GM21423 (cell line): ENCODE measurements around the gene CENPS.
"Not testable (repeated sequence)": the region's sequence is repeated elsewhere in the genome, so short reads cannot be mapped to it uniquely, and the experiment has no call there.

Experiments
- ATAC-seq: cut with Tn5 transposase; IDR thresholded peaks from one replicate; pipeline ENCODE4 v1.9.1; 2021; ENCODE audit warnings: mild to moderate bottlenecking, moderate library complexity; ENCODE audit not compliant: unreplicated experiment

The CENPS gene

DNA sequence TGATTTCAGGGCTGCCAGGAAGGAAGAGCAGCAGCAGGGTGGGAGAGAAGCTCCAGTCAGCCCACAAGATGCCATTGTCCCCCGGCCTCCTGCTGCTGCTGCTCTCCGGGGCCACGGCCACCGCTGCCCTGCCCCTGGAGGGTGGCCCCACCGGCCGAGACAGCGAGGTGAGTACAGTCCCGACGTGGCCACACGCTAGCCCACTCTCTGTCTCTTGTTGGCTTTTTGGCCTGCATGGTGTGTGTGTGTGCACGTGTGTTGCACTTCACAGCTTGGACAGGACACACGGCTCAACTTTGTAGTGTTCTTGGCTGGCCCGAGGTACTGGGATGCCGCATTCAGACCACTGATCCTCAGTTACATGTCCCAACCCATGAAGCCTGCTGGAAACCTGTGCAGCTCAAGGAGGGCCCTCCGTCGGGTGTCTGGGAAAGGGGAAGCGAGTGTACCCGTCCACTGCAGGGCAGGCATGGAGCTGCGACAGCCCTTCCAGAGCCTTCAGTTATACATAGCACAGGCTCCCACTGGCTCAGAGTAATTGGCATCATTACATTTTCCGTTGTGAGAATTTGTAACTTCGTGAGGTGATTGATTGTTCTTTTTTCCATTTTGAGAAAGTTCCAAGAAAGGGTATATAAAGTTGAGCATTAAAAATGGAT lies 20.1 kb downstream of the CENPS start:
- ATAC-seq, result no peak

DNA sequence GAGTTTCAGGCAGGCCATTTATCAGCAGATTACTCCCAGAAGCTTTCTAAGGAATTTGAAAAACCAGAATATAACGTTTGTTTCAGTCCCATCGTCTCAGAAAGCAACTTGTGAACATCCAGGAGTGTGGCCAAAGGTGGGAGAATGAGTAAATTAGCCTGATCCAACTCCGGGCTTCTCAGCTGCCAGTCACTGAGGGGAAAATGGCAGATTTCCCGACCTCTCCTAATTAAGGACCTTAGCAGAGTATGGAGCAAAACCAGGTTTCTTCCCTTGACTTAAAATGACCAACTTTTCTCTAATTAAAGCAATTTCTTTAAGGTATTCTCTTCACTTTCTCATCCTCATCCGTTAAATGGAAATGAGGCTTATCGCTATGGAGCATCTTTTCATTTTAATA lies 20.6 kb downstream of the CENPS start:
- ATAC-seq, result no peak

DNA sequence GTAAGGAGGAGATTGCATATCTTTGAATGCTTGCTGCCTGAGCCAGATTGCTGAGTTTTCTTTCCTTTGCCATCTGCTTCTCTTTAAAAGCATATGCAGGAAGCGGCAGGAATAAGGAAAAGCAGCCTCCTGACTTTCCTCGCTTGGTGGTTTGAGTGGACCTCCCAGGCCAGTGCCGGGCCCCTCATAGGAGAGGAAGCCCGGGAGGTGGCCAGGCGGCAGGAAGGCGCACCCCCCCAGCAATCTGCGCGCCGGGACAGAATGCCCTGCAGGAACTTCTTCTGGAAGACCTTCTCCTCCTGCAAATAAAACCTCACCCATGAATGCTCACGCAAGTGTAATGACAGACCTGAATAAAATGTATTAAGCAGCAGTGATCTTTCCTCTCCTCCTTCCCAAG lies 21.1 kb downstream of the CENPS start:
- no peak for ATAC-seq

DNA sequence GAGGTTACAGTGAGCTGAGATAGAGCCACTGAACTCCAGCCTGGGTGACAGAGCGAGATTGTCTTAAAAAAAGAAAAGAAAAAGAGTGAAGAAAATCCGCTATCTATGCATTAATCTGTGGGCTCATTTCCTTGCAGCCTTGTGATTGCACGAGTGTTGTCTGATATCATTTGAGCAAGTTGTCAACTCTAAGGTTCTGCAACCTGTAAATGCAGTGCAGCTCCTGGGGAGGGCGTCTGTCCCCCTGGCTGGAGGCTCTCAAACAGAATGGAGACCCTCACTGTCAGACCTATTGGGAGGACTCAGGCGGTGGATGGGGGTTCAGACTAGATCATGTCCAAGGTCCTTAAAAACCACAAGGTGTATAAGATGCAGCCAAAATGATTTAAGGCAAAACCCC lies 25.8 kb downstream of the CENPS start:
- ATAC-seq, result no peak

DNA sequence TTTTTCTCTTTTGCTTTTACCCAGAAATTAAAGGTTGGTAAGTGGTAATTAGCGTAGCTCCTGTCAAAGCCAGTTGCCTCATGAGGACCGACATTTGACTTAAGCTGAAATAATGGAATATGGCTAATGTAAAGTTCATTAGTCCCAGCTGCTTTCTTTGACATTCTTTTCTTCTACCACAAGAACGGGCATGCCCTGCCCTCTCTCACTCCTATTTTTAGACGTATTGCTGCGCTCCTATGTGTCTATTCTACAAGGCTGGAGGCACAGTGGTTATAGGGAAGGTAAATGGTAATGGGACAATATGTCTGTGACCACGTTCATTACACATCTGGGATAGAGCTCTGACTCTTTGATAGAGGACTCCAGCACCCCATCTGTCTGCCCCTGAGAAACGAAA lies 26.4 kb downstream of the CENPS start:
- ATAC-seq, result no peak

DNA sequence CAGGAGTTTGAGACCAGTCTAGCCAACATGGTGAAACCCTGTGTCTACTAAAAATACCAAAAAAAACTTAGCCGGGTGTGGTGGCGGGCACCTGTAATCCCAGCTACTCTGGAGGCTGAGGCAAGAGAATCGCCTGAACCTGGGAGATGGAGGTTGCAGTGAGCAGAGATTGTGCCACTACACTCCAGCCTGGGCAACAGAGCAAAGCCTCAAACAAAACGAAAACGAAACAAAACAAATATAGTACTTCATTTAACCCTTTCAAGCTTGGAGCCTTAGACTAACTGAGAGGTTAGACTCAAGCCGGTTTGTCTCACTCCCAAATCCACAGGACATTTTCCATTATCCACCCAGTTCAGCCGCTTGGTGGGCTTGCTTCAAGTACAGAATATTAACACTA lies 27.2 kb downstream of the CENPS start:
- not testable (repeated sequence) for ATAC-seq

DNA sequence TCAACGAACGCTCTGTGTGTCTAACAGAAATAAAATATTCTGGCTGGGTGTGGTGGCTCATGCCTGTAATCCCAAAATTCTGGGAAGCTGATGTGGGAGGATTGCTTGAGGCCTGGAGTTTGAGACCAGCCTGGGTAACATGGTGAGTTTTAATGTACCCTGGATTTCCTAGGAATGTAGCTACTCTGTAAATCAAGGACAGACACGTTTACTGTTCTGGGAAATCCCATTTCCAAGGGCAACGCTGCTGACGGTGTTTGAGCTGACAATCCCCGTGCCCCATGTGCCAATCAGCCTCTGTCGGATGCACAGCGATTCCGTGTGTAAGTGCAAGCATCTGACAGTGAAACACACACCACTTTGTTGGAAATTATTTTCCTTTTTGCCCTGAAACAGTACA lies 27.6 kb downstream of the CENPS start:
- no peak for ATAC-seq

DNA sequence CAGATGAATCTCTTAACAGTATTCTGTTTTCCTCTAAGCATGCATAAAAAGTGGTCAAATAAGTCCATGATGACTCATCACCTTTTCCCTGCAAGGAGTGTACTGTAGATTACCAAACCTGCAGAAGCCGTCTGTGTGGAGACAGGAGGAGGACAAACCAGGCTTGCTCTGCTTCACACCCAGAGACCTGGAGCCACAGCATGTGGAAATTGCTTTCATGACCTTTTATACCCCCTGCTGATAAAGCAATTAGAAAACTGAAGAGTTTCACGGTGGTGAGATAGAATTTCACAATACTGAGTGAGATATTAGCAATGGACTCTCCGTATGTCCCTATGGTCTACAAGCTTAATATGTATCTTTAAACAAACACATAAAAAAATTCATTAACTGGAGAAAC lies 29.0 kb downstream of the CENPS start:
- no peak for ATAC-seq

DNA sequence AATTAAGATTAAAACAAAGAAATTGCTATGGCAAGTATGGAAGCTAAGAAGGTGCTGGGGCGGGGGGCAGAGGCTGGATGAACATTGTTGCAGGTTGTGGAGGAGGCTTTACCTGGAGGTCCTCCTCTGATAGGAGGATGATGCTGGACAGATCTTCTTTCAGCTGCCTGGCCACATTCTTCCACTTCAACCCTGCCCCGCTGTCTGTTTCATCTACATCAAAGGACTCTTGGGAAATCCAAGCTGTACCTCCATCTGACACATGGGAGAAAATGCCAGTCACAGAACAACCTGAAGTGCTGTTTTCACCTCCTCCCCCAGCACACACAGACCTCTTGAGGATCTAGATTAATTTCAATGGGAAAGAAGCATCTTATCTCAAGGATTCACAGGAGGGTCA lies 36.8 kb downstream of the CENPS start:
- ATAC-seq, result no peak

DNA sequence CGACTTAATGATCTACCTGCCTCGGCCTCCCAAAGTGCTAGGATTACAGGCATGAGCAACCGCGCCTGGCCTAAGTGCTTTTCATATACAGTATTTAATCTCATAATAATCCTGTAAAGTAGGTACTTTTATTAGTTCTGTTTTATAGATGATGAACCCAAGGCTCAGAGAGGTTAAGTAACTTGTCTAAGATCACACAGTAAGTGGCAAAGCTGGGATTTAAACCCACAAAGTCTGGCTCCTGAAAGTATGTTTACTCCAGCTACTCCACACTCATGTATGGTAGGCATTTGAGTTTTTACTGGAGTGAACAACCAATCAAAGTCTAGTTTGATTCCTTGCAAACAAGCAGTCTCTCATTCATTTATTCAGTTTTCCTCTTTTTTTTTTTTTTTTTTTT lies 39.8 kb downstream of the CENPS start:
- no peak for ATAC-seq

DNA sequence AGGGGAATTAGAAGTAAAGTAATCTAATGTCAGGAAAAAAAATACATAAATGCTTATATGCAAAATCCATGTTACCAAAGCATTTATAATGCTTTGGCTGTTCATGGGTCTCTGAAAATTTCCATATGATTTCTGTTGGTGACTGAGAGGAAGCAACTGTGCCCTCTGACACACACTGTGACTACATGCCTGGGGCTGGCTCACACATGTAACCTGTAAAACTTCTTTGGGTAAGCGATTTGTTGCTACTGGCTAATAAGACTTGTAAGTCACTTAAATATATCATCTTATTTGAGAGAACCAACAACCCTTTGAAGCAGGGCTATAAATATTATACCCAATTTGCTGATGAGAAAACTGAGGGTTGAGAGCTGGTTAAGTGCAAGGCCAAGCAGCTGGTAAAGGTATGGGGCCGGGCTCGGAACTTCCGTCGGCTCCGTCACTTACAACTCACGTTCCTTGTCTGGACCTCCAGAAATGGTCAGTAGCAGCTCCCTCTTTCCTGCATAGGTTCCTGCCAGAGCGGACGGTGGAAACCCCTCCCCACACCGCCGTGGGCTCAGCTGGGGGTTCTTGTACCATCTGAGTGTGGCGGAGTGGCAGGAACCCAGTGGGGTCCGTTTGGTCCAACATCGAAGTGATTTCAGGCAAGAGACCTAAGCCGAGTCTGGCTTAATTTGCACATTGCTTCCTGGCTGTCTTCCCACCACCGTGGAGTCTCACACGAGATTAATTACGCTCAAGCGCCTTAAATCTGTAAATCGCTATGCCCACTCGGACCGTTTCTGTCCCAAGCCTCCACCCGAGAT lies 41.4 kb downstream of the CENPS start:
- no peak for ATAC-seq

DNA sequence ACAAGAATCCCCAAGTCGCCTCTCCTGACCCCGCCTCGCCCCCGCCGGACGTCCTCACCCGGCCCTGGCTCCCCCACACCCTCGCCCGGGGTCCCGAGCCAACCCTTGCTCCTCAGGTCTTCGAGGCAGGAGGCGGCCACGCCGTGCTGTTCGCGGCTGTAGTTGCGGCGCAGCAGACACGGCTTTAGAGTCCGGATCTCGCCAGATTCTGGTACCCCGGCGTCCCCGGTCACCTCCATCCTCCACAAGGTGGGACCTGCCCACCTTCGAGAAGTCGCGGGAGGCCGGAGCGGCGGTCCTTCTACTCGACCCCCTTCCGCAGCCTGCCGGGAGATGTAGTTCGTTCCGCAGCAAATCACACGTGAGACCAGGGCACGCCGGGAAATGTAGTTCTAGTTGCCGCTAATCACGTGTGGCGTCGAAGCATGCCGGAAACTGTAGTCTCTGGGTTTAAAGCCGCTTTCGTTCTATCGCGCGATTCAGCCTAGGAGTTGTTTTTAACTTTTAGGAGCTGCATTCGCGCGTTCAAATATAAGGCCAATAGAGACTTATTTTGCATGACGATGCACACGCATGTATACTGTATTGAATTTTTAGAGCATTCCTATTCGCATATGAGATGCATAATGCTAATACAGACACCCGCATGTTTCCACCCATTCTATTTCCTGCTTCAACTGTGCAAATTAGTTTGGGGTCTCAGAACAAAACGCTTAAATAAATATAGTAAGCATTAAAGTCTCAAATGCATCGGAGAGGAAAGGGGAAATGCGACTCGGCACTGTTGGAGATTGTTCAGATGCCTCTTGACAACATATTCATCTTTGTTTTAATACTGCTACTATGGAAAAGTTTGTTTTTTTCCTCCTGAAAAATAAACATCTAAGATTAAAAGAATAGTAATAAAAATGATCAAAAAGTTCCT lies 42.2 kb downstream of the CENPS start, which contains the start of gene DFFA:
DFFA (minus strand) TSS at position 310 of the 925 bp plus-strand sequence; CDS start at position 239, 71 bp downstream.
- ATAC-seq, result peak; percentile 80

DNA sequence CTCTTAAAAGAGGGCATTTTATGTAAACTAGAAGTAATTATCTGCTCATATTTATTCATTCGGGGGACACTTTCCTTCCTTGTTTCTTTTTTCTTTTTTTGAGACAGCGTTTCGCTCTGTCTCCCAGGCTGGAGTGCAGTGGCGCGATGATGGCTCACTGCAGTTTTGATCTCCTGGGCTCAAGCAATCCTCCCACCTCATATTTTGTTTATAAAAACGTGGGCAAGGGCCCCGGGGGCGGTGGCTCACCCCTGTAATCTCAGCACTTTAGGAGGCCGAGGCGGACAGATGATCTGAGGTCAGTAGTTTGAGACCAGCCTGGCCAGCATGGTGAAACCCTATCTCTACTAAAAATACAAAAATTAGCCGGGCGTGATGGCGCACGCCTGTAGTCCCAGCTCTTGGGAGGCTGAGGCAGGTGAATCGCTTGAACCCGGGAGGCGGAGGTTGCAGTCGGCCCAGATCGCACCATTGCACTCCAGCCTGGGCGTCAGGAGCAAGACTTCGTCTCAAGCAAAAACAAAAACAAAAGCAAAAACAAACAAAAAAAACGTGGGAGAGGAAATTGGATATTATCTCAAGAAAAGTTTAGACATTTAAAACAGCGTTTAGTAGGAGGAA lies 43.0 kb downstream of the CENPS start:
- ATAC-seq, result no peak

DNA sequence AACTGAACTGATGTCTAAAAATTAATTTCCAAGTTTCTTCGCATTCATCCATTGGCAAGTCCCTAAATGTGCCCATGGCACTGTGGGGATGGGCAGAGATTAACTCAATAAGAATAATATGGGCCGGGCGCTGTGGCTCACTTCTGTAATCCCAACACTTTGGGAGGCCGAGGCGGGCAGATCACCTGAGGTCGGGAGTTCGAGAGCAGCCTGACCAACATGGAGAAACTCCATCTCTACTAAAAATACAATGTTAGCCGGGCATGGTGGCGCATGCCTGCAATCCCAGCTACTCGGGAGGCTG lies 44.0 kb downstream of the CENPS start:
- not testable (repeated sequence) for ATAC-seq

DNA sequence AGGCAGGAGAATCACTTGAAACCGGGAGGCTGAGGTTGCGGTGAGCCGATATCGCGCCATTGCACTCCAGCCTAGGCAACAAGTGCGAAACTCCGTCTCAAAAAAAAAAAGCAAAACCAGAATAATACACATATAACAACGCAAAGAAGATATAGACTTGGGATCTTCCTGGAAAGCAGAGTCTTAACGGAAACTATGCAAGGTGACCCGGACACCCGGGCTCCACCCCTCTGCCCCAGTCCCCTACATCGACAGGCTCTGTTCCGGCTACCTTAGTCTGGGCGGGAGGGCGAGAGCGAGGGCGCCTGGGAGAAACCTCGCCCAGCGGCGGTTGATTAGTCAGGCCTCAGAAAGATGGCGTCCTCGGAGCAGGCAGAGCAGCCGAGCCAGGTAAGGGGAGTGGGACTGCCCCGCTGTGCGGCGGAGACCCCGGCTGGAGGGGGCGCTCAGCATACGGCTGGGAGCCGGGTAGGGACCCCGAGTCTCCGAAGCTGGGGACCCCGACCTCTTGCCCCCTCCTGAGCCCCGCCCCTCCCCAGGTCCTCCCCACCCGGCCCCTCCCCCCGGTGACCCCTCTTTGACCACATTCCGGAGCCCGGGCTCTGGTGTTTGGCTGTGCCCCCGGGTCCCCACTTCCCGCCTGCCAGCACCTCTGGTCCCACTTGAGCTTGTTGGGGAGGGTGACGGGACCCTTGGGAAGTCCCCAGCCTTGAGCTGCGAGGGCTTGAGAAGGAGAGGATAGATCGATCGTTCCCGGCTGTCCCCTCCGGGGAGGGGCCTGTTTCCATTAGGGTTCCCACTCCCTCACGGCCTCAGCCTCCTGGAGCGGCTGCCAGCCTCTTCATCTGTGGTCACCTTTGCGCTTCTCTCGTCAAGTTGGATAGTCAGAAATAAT lies 44.6 kb downstream of the CENPS start, which contains the start of gene PEX14:
PEX14 (plus strand) TSS at position 338 of the 895 bp plus-strand sequence; CDS start at position 355, 17 bp downstream.
- peak; percentile 67 for ATAC-seq

DNA sequence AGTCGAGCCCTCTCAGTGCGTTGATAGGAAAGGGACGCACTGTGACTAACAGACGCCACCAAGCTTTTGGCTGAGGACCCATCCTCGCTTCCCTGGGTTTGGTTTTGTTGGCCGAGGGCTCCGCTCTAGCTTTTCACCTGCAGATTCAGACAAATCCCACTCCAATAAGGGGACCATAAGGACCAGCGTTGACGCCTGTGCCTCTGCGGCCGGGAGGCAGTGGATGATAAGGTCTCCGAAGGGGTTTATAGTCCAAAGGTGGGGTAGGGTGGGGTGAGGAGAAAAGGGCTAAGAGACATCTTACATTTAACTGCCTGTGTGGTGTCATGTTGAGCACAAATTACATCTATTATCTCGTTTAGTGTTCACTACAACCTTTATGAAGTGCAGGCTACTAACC lies 45.3 kb downstream of the CENPS start:
- no peak for ATAC-seq

DNA sequence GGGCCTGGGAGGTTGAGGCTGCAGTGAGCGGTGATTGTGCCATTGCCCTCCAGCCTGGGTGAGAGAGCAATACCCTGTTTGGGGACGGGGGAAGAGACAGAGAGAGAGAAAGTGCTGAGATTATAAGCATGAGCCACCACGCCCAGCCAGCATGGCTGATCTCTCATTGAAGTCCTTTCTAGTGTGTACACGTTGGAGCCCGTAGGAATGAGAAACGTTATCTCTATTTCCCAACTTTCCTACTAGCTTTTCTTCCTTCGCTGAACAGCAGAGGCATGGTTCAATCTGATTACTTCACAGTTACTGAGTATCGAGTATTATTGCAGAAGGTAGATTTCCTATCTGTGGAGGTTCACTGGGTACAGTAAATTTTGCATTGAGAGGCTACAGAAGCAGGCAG lies 49.1 kb downstream of the CENPS start:
- no peak for ATAC-seq

DNA sequence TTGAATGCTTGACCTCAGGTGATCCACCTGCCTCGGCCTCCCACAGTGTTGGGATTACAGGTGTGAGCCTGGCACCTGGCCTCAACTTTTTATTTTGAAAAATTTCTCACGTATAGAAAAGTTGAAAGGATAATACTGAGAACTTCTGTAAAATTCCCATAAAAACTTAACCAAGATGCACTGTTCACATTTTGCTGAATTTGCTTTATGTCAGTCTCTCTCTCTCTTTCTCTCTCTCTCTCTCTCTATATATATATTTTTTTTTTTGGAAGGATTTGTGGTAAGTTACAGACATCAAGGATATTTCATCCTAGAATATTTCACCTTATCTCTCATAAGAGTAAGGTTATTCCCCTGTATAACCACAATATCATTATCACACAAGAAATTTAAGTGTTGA lies 50.4 kb downstream of the CENPS start:
- ATAC-seq, result no peak

DNA sequence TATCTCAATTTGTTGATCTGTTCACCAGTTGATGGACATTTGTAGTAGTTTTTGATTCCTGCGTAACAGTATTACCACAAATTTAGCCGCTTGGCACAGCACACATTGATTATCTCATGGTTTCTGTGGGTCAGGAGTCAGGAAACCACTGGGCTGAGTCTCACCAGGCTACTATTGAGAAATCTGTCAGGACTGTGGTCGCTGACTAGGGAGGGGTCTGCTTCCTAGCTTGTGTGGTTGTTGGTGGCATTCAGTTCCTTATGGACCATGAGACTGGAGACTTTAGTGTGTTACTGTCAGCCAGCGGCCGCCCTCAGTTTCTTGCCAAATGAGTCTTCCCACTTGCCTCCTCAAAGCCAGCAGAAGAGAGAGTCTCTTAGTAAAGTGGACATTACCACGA lies 54.3 kb downstream of the CENPS start:
- ATAC-seq, result no peak
